Activated T-helper 17 cell treated with anti-CD3 and anti-CD28 coated beads, Interleukin-2, amount 50 U/mL, for 72 hours (primary cell): Measurements from ENCODE around the gene AFP. TPM values are rescaled to one million over a fixed set of nuclear protein-coding genes. Genes with fewer than 3 reads are reported as not detected.
"Not testable (repeated sequence)": the region's sequence is repeated elsewhere in the genome, so short reads cannot be mapped to it uniquely, and the experiment has no call there.

Experiments
- ATAC-seq: fragments of 150-1000 bp; cut with Tn5 transposase; replicated peaks from 2 replicates; pipeline ENCODE4 v1.10.0; 2021; ENCODE audit warnings: mild to moderate bottlenecking, moderate library complexity
- H3K27ac Mint-ChIP-seq: one replicate; pipeline ENCODE4 v1.8.0; 2022; ENCODE audit warnings: mixed read lengths
- H3K27me3 Mint-ChIP-seq: one replicate; pipeline ENCODE4 v1.8.0; 2022; ENCODE audit warnings: mixed read lengths
- H3K36me3 Mint-ChIP-seq: one replicate; pipeline ENCODE4 v1.8.0; 2022; ENCODE audit warnings: low read depth, mild to moderate bottlenecking, mixed read lengths
- H3K4me1 Mint-ChIP-seq: one replicate; pipeline ENCODE4 v1.8.0; 2022; ENCODE audit warnings: mixed read lengths
- H3K4me3 Mint-ChIP-seq: one replicate; pipeline ENCODE4 v1.8.0; 2022; ENCODE audit warnings: mild to moderate bottlenecking, mixed read lengths
- H3K9me3 Mint-ChIP-seq: one replicate; pipeline ENCODE4 v1.8.0; 2022; ENCODE audit warnings: mixed read lengths
- total RNA-seq, 2 donors: library from RNA; stranded (reverse); gene quantifications; one replicate each; pipeline ENCODE4 v1.2.3, GENCODE V29; 2022

AFP gene
- total RNA-seq = not detected

DNA sequence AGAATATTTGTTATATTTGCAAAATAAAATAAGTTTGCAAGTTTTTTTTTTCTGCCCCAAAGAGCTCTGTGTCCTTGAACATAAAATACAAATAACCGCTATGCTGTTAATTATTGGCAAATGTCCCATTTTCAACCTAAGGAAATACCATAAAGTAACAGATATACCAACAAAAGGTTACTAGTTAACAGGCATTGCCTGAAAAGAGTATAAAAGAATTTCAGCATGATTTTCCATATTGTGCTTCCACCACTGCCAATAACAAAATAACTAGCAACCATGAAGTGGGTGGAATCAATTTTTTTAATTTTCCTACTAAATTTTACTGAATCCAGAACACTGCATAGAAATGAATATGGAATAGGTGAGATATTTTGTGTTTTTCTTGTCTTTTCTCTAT, at the start of gene AFP:
TSS of gene AFP (plus strand) at position 238 of the 400 bp plus-strand sequence. CDS start at position 280, 42 bp downstream.
- no peak for ATAC-seq
- H3K27ac Mint-ChIP-seq = no peak within 1 kb of the TSS
- H3K4me3 Mint-ChIP-seq = no peak within 1 kb of the TSS
- H3K4me1 Mint-ChIP-seq = no peaks in the 10 kb centered on the region
- no peaks in the 10 kb centered on the region for H3K36me3 Mint-ChIP-seq
- no peaks in the 10 kb centered on the region for H3K9me3 Mint-ChIP-seq
- peaks cover 19% of the 10 kb centered on the region for H3K27me3 Mint-ChIP-seq

DNA sequence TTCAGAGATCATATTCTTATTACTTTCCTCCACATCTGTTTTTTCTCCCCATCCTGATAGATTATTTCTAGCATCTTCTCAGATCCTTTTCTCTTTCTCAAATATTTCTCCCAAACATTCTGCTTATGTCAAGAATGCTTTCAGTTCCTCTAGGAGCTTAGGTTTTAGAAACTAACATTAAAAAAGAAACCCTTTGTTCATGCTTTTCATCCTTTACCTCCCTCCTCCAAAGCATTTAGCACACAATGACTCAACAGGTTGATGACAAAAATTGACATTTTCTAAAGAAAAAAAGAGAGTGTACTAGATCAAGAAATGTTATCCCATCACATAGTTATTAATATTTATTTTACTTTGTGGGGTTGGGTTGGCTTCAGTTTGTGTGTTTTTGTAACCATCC, 48.5 kb upstream of the AFP start:
- H3K27ac Mint-ChIP-seq = no peak overlapping the region
- peaks cover 7% of the 10 kb centered on the region for H3K27me3 Mint-ChIP-seq
- H3K9me3 Mint-ChIP-seq = peaks cover 3% of the 10 kb centered on the region
- no peak for ATAC-seq
- no peak overlapping the region for H3K4me3 Mint-ChIP-seq
- no peaks in the 10 kb centered on the region for H3K36me3 Mint-ChIP-seq
- no peaks in the 10 kb centered on the region for H3K4me1 Mint-ChIP-seq

DNA sequence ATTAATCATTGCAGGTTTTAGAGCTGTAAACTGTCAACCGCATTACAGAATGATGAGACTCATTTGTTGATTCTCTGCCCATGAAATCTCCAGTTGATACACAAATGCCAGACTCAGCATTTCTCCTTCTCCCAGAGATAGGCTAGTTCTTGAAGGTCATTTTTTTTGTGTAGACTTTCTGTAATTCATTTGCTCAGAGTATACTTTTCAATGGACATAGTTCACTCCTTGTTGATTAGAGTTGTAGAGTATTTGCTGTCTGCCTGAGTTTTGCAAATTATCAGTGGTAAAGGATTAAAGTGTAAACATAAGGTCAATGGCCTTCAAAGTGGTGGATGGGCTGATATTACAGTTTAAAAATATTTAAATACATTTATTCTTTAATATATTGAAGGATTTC, 47.1 kb upstream of the AFP start:
- Mint-ChIP-seq H3K4me1 (no peaks in the 10 kb centered on the region), H3K27me3 (peaks cover 7% of the 10 kb centered on the region), H3K9me3 (peaks cover 3% of the 10 kb centered on the region), H3K27ac (no peak overlapping the region), H3K36me3 (no peaks in the 10 kb centered on the region), H3K4me3 (no peak overlapping the region)
- ATAC-seq = no peak

- H3K4me3 Mint-ChIP-seq, H3K36me3 Mint-ChIP-seq, ATAC-seq, H3K27ac Mint-ChIP-seq, H3K4me1 Mint-ChIP-seq, H3K9me3 Mint-ChIP-seq, H3K27me3 Mint-ChIP-seq: not testable (repeated sequence)
Observed at GRCh38 chr4:73389663-73390062, 46.4 kb upstream of the AFP start.

GRCh38 chr4:73391774-73392173, 44.2 kb upstream of the AFP start:
- no peak overlapping the region for H3K4me3 Mint-ChIP-seq
- H3K27ac Mint-ChIP-seq = no peak overlapping the region
- H3K9me3 Mint-ChIP-seq = no peaks in the 10 kb centered on the region
- no peaks in the 10 kb centered on the region for H3K4me1 Mint-ChIP-seq
- ATAC-seq = no peak
- no peaks in the 10 kb centered on the region for H3K36me3 Mint-ChIP-seq
- H3K27me3 Mint-ChIP-seq = peaks cover 8% of the 10 kb centered on the region

GRCh38 chr4:73392936-73393335, 43.1 kb upstream of the AFP start:
- no peaks in the 10 kb centered on the region for H3K36me3 Mint-ChIP-seq
- no peak for ATAC-seq
- H3K9me3 Mint-ChIP-seq = no peaks in the 10 kb centered on the region
- peaks cover 12% of the 10 kb centered on the region for H3K27me3 Mint-ChIP-seq
- H3K4me1 Mint-ChIP-seq = no peaks in the 10 kb centered on the region
- no peak overlapping the region for H3K27ac Mint-ChIP-seq
- no peak overlapping the region for H3K4me3 Mint-ChIP-seq

DNA sequence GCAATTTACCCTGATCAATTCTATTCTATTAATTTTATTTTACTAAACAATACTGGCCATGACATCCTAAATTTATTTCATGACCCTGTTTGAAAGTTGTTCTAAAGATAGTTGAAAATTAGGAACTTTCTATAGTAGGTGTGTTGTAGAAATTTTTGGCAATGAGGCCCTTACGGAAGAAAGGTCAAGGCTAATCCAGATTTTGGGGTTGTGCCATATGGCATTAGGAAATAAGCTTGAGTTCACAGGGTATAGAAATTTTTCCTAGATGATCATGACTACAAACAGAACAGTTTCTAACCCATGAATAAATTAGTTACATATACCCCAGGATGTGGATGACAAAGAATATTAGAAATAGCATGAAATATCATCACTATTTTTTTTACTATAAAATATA, 39.7 kb upstream of the AFP start:
- Mint-ChIP-seq H3K4me3 (no peak overlapping the region), H3K9me3 (no peaks in the 10 kb centered on the region), H3K4me1 (no peaks in the 10 kb centered on the region), H3K27me3 (peaks cover 11% of the 10 kb centered on the region), H3K27ac (no peak overlapping the region), H3K36me3 (no peaks in the 10 kb centered on the region)
- no peak for ATAC-seq

- Mint-ChIP-seq H3K36me3 (no peaks in the 10 kb centered on the region), H3K4me1 (no peaks in the 10 kb centered on the region), H3K27me3 (peaks cover 9% of the 10 kb centered on the region), H3K4me3 (no peak overlapping the region), H3K9me3 (no peaks in the 10 kb centered on the region), H3K27ac (no peak overlapping the region)
- no peak for ATAC-seq
Observed at GRCh38 chr4:73396993-73397972, 38.7 kb upstream of the AFP start.

DNA sequence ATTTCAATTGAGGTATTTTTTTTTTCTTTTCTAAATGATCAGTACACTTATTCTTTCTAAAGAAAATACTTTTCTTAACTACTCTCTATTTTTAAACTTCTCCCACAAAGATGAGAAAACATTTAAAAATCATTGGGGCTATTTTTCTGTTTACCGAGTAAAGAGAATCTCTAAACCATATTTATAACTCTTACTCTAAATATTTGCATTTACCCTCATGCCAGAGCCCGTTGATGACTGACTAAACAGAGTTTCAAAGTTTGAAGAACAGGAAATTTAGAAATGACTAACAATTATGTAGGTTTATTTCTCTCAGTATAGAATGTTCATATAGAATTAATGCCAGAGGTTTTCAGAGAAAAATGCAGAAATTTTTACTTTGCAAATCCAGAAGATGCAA, 34.6 kb upstream of the AFP start:
- Mint-ChIP-seq H3K27ac (no peak overlapping the region), H3K4me3 (no peak overlapping the region), H3K4me1 (no peaks in the 10 kb centered on the region), H3K36me3 (no peaks in the 10 kb centered on the region), H3K9me3 (no peaks in the 10 kb centered on the region), H3K27me3 (peaks cover 5% of the 10 kb centered on the region)
- no peak for ATAC-seq

- ATAC-seq = no peak
- no peaks in the 10 kb centered on the region for H3K27me3 Mint-ChIP-seq
- no peaks in the 10 kb centered on the region for H3K9me3 Mint-ChIP-seq
- no peaks in the 10 kb centered on the region for H3K36me3 Mint-ChIP-seq
- no peak within 1 kb of the TSS for H3K27ac Mint-ChIP-seq
- H3K4me3 Mint-ChIP-seq = no peak within 1 kb of the TSS
- no peaks in the 10 kb centered on the region for H3K4me1 Mint-ChIP-seq
Observed at GRCh38 chr4:73404042-73404441, 32.0 kb upstream of the AFP start, which contains the start of gene ALB. ALB (plus strand) TSS chr4:73404287; CDS start chr4:73404328, 41 bp downstream.

DNA sequence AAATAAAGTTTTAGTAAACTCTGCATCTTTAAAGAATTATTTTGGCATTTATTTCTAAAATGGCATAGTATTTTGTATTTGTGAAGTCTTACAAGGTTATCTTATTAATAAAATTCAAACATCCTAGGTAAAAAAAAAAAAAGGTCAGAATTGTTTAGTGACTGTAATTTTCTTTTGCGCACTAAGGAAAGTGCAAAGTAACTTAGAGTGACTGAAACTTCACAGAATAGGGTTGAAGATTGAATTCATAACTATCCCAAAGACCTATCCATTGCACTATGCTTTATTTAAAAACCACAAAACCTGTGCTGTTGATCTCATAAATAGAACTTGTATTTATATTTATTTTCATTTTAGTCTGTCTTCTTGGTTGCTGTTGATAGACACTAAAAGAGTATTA, 31.6 kb upstream of the AFP start:
- no peak for ATAC-seq
- Mint-ChIP-seq H3K36me3 (no peaks in the 10 kb centered on the region), H3K27me3 (no peaks in the 10 kb centered on the region), H3K4me1 (no peaks in the 10 kb centered on the region), H3K4me3 (no peak overlapping the region), H3K27ac (no peak overlapping the region), H3K9me3 (no peaks in the 10 kb centered on the region)

- Mint-ChIP-seq H3K27ac (no peak overlapping the region), H3K27me3 (no peaks in the 10 kb centered on the region), H3K9me3 (no peaks in the 10 kb centered on the region), H3K36me3 (no peaks in the 10 kb centered on the region), H3K4me1 (no peaks in the 10 kb centered on the region), H3K4me3 (no peak overlapping the region)
- no peak for ATAC-seq
Observed at GRCh38 chr4:73405138-73405537, 30.9 kb upstream of the AFP start.

- Mint-ChIP-seq H3K27ac (no peak overlapping the region), H3K36me3 (no peaks in the 10 kb centered on the region), H3K9me3 (no peaks in the 10 kb centered on the region), H3K27me3 (no peaks in the 10 kb centered on the region), H3K4me1 (no peaks in the 10 kb centered on the region), H3K4me3 (no peak overlapping the region)
- ATAC-seq = no peak
Observed at GRCh38 chr4:73406548-73406875, 29.5 kb upstream of the AFP start.

GRCh38 chr4:73407227-73407673, 28.8 kb upstream of the AFP start:
- no peak for ATAC-seq
- no peak overlapping the region for H3K4me3 Mint-ChIP-seq
- H3K27ac Mint-ChIP-seq = no peak overlapping the region
- no peaks in the 10 kb centered on the region for H3K9me3 Mint-ChIP-seq
- H3K36me3 Mint-ChIP-seq = no peaks in the 10 kb centered on the region
- no peaks in the 10 kb centered on the region for H3K27me3 Mint-ChIP-seq
- H3K4me1 Mint-ChIP-seq = no peaks in the 10 kb centered on the region

DNA sequence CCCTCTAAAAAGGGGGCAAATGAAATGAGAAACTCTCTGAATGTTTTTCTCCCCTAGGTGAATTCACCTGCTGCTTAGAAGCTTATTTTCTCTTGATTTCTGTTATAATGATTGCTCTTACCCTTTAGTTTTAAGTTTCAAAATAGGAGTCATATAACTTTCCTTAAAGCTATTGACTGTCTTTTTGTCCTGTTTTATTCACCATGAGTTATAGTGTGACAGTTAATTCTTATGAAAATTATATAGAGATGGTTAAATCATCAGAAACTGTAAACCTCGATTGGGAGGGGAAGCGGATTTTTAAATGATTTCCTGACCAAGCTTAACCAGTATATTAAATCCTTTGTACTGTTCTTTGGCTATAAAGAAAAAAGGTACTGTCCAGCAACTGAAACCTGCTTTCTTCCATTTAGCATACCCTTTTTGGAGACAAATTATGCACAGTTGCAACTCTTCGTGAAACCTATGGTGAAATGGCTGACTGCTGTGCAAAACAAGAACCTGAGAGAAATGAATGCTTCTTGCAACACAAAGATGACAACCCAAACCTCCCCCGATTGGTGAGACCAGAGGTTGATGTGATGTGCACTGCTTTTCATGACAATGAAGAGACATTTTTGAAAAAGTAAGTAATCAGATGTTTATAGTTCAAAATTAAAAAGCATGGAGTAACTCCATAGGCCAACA, 27.7 kb upstream of the AFP start:
- H3K36me3 Mint-ChIP-seq = no peaks in the 10 kb centered on the region
- no peak overlapping the region for H3K27ac Mint-ChIP-seq
- no peak overlapping the region for H3K4me3 Mint-ChIP-seq
- H3K27me3 Mint-ChIP-seq = no peaks in the 10 kb centered on the region
- no peak for ATAC-seq
- H3K4me1 Mint-ChIP-seq = no peaks in the 10 kb centered on the region
- H3K9me3 Mint-ChIP-seq = no peaks in the 10 kb centered on the region
